ENCODE measurements around the gene SRRM3. TPM values are rescaled to one million over a fixed set of nuclear protein-coding genes. Genes with fewer than 3 reads are reported as not detected.

The SRRM3 gene
- polyA plus RNA-seq, 1 donor (not counting 4 experiments of a cell fraction or from before 2014, with no cell fraction given): 0.30 TPM

DNA sequence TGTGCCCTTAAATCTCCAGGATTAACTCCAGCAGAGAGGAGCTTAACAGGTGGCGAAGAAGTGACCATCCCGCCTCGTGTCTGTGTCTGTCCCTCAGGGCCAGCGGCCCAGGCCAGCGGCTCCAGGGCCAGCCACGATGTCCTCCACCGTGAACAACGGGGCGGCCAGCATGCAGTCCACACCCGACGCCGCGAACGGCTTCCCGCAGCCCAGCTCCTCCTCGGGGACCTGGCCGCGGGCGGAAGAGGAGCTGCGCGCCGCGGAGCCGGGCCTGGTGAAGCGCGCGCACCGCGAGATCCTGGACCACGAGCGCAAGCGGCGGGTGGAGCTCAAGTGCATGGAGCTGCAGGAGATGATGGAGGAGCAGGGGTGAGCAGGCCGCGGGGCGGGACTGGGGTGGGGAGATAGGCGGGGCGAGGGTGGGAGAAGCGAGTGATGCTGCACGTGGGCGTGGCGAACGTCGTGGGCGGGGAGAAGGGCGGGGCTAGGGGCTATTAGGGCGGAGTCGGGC lies 33.3 kb downstream of the SRRM3 start:
- peaks cover 4% of the 10 kb centered on the region for H3K4me1 ChIP-seq (ENCODE audit: control insufficient read depth, extremely low read depth, insufficient read depth, low read length)
- no peaks in the 10 kb centered on the region for H3K36me3 ChIP-seq (ENCODE audit: control insufficient read depth in 2 of 2, extremely low read depth in 1 of 2, insufficient read depth in 2 of 2, low read length in 2 of 2)
- no peak overlapping the region for H3K9ac ChIP-seq (ENCODE audit: control insufficient read depth, extremely low read depth, insufficient read depth, low read length)
- H3K79me2 ChIP-seq (ENCODE audit: control insufficient read depth, insufficient read depth, low read length): no peaks in the 10 kb centered on the region
- FAIRE-seq (no peak), DNase-seq (ENCODE audit: low read depth, low spot score) (peak; percentile 68)
- H3K27me3 ChIP-seq (ENCODE audit: control insufficient read depth, extremely low read depth, insufficient read depth, low read length): peaks cover 14% of the 10 kb centered on the region
- H3K9me3 ChIP-seq (ENCODE audit: control insufficient read depth, low read depth, low read length): no peaks in the 10 kb centered on the region
- H3K4me2 ChIP-seq (ENCODE audit: control insufficient read depth, extremely low read depth, insufficient read depth, low read depth, low read length): peak overlapping the region; percentile 62
- peak overlapping the region; percentile 49 for H2AFZ ChIP-seq (ENCODE audit: control insufficient read depth, low read length)
- TF ChIP-seq, protein P1, sequence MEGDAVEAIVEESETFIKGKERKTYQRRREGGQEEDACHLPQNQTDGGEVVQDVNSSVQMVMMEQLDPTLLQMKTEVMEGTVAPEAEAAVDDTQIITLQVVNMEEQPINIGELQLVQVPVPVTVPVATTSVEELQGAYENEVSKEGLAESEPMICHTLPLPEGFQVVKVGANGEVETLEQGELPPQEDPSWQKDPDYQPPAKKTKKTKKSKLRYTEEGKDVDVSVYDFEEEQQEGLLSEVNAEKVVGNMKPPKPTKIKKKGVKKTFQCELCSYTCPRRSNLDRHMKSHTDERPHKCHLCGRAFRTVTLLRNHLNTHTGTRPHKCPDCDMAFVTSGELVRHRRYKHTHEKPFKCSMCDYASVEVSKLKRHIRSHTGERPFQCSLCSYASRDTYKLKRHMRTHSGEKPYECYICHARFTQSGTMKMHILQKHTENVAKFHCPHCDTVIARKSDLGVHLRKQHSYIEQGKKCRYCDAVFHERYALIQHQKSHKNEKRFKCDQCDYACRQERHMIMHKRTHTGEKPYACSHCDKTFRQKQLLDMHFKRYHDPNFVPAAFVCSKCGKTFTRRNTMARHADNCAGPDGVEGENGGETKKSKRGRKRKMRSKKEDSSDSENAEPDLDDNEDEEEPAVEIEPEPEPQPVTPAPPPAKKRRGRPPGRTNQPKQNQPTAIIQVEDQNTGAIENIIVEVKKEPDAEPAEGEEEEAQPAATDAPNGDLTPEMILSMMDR (optimal IDR thresholded peaks at IDR 0.05 in 1 of 3, IDR thresholded peaks at IDR 0.05 in 1 of 3, conservative IDR thresholded peaks at IDR 0.05 in 1 of 3; ENCODE audit: extremely low read depth in 1 of 3, insufficient read depth in 2 of 3, low read length in 3 of 3): no peak
- no peak for TF ChIP-seq EZH2 (IDR thresholded peaks at IDR 0.05; ENCODE audit: low read length)
- H3K9me1 ChIP-seq (ENCODE audit: control insufficient read depth, extremely low read depth, insufficient read depth, low read length): no peaks in the 10 kb centered on the region
- dilution Hi-C loops (cut with MboI; ENCODE audit: extremely low pct_ligation_motif_present, low sequenced_read_pairs): no loop called here
- no peak overlapping the region for H3K27ac ChIP-seq (ENCODE audit: control insufficient read depth, insufficient read depth, low read length)
- no peaks in the 10 kb centered on the region for H4K20me1 ChIP-seq (ENCODE audit: control insufficient read depth, extremely low read depth, insufficient read depth, low read length)
- H3K4me3 ChIP-seq (ENCODE audit: control insufficient read depth in 2 of 3, extremely low read depth in 1 of 3, insufficient read depth in 2 of 3, low read depth in 1 of 3, low read length in 3 of 3): peak overlapping the region in 1 of 3 experiments; percentile 27

DNA sequence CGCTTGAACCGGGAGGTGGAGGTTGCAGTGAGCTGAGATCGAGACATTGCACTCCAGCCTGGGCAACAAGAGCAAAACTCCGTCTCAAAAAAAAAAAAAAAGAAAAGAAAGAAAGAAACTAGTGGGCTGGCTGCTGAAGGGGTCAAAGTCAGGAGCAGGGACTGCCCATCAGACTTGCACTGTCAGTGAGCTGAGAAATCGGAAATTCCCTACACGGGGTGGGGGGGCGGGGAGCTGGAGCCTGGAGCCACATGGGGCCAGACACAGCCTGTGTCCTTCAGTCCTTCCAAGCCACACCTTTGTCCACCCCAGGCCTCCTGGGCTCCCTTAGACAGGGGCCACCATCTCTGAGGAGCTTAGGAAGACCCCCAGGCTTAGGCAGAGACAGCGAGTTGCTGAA lies 34.5 kb downstream of the SRRM3 start:
- dilution Hi-C loops (cut with MboI; ENCODE audit: extremely low pct_ligation_motif_present, low sequenced_read_pairs): no loop called here
- Histone ChIP-seq H3K9me1 (ENCODE audit: control insufficient read depth, extremely low read depth, insufficient read depth, low read length) (no peaks in the 10 kb centered on the region), H3K4me2 (ENCODE audit: control insufficient read depth, extremely low read depth, insufficient read depth, low read depth, low read length) (no peak overlapping the region), H2AFZ (ENCODE audit: control insufficient read depth, low read length) (no peak overlapping the region), H3K27me3 (ENCODE audit: control insufficient read depth, extremely low read depth, insufficient read depth, low read length) (peaks cover 13% of the 10 kb centered on the region), H3K9ac (ENCODE audit: control insufficient read depth, extremely low read depth, insufficient read depth, low read length) (no peak overlapping the region), H3K4me1 (ENCODE audit: control insufficient read depth, extremely low read depth, insufficient read depth, low read length) (peaks cover 4% of the 10 kb centered on the region), H3K9me3 (ENCODE audit: control insufficient read depth, low read depth, low read length) (no peaks in the 10 kb centered on the region), H3K36me3 (ENCODE audit: control insufficient read depth in 2 of 2, extremely low read depth in 1 of 2, insufficient read depth in 2 of 2, low read length in 2 of 2) (no peaks in the 10 kb centered on the region), H3K4me3 (ENCODE audit: control insufficient read depth in 2 of 3, extremely low read depth in 1 of 3, insufficient read depth in 2 of 3, low read depth in 1 of 3, low read length in 3 of 3) (no peak overlapping the region), H3K27ac (ENCODE audit: control insufficient read depth, insufficient read depth, low read length) (no peak overlapping the region), H3K79me2 (ENCODE audit: control insufficient read depth, insufficient read depth, low read length) (no peaks in the 10 kb centered on the region), H4K20me1 (ENCODE audit: control insufficient read depth, extremely low read depth, insufficient read depth, low read length) (no peaks in the 10 kb centered on the region)
- FAIRE-seq (no peak), DNase-seq (ENCODE audit: low read depth, low spot score) (no peak)
- TF ChIP-seq, protein P1 (optimal IDR thresholded peaks at IDR 0.05 in 1 of 3, IDR thresholded peaks at IDR 0.05 in 1 of 3, conservative IDR thresholded peaks at IDR 0.05 in 1 of 3; ENCODE audit: extremely low read depth in 1 of 3, insufficient read depth in 2 of 3, low read length in 3 of 3): no peak
- no peak for TF ChIP-seq EZH2 (IDR thresholded peaks at IDR 0.05; ENCODE audit: low read length)
